GM12892 (cell line): ENCODE results near the gene SLC6A20.

Experiments
- POLR2A ChIP-seq: IDR thresholded peaks from 2 replicates; pipeline ENCODE4 v1.6.1; 2011; ENCODE audit warnings: low read depth, low read length, control low read depth
- POLR2AphosphoS5 ChIP-seq: IDR thresholded peaks from 2 replicates; pipeline ENCODE4 v1.6.1; 2011; ENCODE audit warnings: low read depth, low read length, control low read depth

DNA sequence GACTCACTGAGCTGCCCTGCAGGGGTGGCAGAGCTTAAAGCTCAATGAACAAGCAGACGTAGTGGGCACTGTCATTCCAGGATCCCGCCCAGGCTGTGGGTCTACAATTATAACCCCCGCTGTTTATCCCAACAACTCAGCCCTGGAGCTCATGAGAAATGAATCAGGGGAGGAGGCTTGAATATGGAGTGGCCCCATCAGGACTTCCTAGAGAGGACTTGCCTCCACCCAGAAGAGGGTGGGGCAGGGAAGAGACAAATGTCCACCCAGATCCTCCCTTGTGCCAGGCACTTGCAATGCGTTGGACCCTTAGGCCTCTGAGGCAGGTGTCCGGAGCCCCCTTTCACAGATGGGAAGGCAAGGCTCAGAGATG, 33.0 kb downstream of the SLC6A20 start:
- no peak for TF ChIP-seq POLR2AphosphoS5
- no peak for TF ChIP-seq POLR2A
